MM.1S (cell line): Measurements from ENCODE around the gene TRUB2.

ENCODE experiments used
- DNase-seq: peaks from one replicate; pipeline ENCODE4 v3.0.0-alpha.2; 2015
- H2AFZ ChIP-seq: fragments of 300-600 bp; sonication (generic); 2 replicates; pipeline ENCODE4 v1.6.0; 2016; ENCODE audit warnings: antibody characterized with exemption, low read length
- H3F3A ChIP-seq: fragments of 300-600 bp; sonication (generic); 2 replicates; pipeline ENCODE4 v1.6.1; 2016; ENCODE audit warnings: mild to moderate bottlenecking, antibody characterized with exemption, low read length, moderate library complexity, mixed read lengths; ENCODE audit not compliant: insufficient read depth
- H3K27ac ChIP-seq: fragments of 300-600 bp; sonication (generic); 2 replicates; pipeline ENCODE4 v1.5.1; 2016; ENCODE audit warnings: mild to moderate bottlenecking, low read length
- H3K27me3 ChIP-seq: fragments of 300-600 bp; sonication (generic); replicated peaks from 2 replicates; pipeline ENCODE4 v1.6.0; 2016; ENCODE audit warnings: low read length; ENCODE audit not compliant: insufficient read depth
- H3K36me3 ChIP-seq: fragments of 300-600 bp; sonication (generic); replicated peaks from 2 replicates; pipeline ENCODE4 v1.6.1; 2016; ENCODE audit warnings: mild to moderate bottlenecking, low read length, mixed read lengths; ENCODE audit not compliant: insufficient read depth
- H3K4me1 ChIP-seq: fragments of 300-600 bp; sonication (generic); 2 replicates; pipeline ENCODE4 v1.6.1; 2016; ENCODE audit warnings: low read length, mixed read lengths
- H3K4me2 ChIP-seq: fragments of 300-600 bp; sonication (generic); 2 replicates; pipeline ENCODE4 v1.6.0; 2016; ENCODE audit warnings: low read depth, low read length
- H3K4me3 ChIP-seq: fragments of 300-600 bp; sonication (generic); 2 replicates; pipeline ENCODE4 v1.5.1; 2016; ENCODE audit warnings: low read length, mixed read lengths
- H3K79me2 ChIP-seq: fragments of 300-600 bp; sonication (generic); 2 replicates; pipeline ENCODE4 v1.6.1; 2016; ENCODE audit warnings: mixed run types, low read length, mixed read lengths
- H3K9ac ChIP-seq: fragments of 300-600 bp; sonication (generic); 2 replicates; pipeline ENCODE4 v1.6.1; 2016; ENCODE audit warnings: low read length, mixed read lengths
- H3K9me2 ChIP-seq: fragments of 300-600 bp; sonication (generic); replicated peaks from 2 replicates; pipeline ENCODE4 v1.6.1; 2016; ENCODE audit warnings: mild to moderate bottlenecking, low read length, mixed read lengths; ENCODE audit not compliant: insufficient read depth
- H3K9me3 ChIP-seq: fragments of 300-600 bp; sonication (generic); replicated peaks from 2 replicates; pipeline ENCODE4 v1.6.1; 2016; ENCODE audit warnings: mild to moderate bottlenecking, low read length, mixed read lengths; ENCODE audit not compliant: insufficient read depth
- H4K20me1 ChIP-seq: fragments of 300-600 bp; sonication (generic); 2 replicates; pipeline ENCODE4 v1.6.1; 2016; ENCODE audit warnings: mild to moderate bottlenecking, low read length, moderate library complexity, mixed read lengths; ENCODE audit not compliant: insufficient read depth
- EZH2 ChIP-seq: fragments of 300-600 bp; sonication (generic); optimal IDR thresholded peaks from 2 replicates; pipeline ENCODE3; 2017; ENCODE audit warnings: low read depth, mild to moderate bottlenecking, antibody characterized with exemption, low read length, mixed read lengths
- EZH2phosphoT487 ChIP-seq: fragments of 300-600 bp; sonication (generic); IDR thresholded peaks from 2 replicates; pipeline ENCODE4 v1.6.1; 2018; ENCODE audit warnings: antibody characterized with exemption, low read length
- TF ChIP-seq, protein P1 (sequence below): fragments of 300-600 bp; sonication (generic); IDR thresholded peaks from 2 replicates; pipeline ENCODE4 v1.5.1; 2016; ENCODE audit warnings: antibody characterized with exemption, low read length, mixed read lengths

Gene TRUB2

DNA sequence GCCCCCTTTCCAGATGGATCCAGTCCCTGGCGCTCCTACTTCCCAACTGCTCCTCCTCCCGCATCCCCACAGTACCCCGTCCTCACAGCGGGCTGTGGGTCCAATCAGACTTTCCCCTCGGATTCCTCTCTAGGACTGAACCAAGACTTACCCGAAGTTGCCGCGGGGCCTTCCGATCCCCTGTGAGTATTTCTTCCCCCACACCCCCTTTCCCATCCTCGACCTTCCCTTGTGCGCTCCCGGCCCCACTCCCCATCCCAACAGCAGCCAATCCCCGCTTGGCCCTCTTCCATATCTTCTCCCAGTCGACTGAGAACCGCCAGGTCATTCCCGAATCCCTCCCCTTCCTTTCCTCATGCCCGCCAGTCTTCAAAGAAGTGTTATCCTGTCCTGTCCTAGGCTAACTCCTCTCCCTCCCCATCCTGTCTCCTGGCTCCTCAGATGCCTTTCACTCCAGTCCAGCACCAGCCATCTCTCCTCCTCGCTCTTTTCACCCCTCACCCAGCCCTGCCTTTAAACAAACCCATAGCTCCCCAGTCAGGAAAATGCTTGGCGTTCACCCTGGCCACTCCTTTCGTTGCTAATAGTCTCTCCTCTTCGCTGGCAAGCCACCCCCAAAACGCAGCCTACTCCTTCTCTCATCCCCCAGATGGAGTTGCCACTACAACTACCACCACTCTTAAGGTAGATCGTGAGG, 45.5 kb downstream of the TRUB2 start:
- no peak for TF ChIP-seq EZH2phosphoT487
- no peak for TF ChIP-seq EZH2
- TF ChIP-seq, protein P1, sequence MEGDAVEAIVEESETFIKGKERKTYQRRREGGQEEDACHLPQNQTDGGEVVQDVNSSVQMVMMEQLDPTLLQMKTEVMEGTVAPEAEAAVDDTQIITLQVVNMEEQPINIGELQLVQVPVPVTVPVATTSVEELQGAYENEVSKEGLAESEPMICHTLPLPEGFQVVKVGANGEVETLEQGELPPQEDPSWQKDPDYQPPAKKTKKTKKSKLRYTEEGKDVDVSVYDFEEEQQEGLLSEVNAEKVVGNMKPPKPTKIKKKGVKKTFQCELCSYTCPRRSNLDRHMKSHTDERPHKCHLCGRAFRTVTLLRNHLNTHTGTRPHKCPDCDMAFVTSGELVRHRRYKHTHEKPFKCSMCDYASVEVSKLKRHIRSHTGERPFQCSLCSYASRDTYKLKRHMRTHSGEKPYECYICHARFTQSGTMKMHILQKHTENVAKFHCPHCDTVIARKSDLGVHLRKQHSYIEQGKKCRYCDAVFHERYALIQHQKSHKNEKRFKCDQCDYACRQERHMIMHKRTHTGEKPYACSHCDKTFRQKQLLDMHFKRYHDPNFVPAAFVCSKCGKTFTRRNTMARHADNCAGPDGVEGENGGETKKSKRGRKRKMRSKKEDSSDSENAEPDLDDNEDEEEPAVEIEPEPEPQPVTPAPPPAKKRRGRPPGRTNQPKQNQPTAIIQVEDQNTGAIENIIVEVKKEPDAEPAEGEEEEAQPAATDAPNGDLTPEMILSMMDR: no peak
- H3K4me2 ChIP-seq: peak overlapping the region; percentile 91
- H3K9me2 ChIP-seq: no peaks in the 10 kb centered on the region
- no peaks in the 10 kb centered on the region for H4K20me1 ChIP-seq
- H3K4me1 ChIP-seq: peaks cover 5% of the 10 kb centered on the region; the same call in 1 of the 2 replicates
- H2AFZ ChIP-seq: peak overlapping the region; percentile 83
- peaks cover 25% of the 10 kb centered on the region for H3K79me2 ChIP-seq
- H3K9me3 ChIP-seq: no peaks in the 10 kb centered on the region
- no peaks in the 10 kb centered on the region for H3K36me3 ChIP-seq
- no peaks in the 10 kb centered on the region for H3K27me3 ChIP-seq
- H3K4me3 ChIP-seq: peak overlapping the region; percentile 76
- no peak overlapping the region for H3K27ac ChIP-seq
- peak overlapping the region; percentile 77 for H3K9ac ChIP-seq
- no peak for DNase-seq
- H3F3A ChIP-seq: no peaks in the 10 kb centered on the region; the same call in 1 of the 2 replicates

DNA sequence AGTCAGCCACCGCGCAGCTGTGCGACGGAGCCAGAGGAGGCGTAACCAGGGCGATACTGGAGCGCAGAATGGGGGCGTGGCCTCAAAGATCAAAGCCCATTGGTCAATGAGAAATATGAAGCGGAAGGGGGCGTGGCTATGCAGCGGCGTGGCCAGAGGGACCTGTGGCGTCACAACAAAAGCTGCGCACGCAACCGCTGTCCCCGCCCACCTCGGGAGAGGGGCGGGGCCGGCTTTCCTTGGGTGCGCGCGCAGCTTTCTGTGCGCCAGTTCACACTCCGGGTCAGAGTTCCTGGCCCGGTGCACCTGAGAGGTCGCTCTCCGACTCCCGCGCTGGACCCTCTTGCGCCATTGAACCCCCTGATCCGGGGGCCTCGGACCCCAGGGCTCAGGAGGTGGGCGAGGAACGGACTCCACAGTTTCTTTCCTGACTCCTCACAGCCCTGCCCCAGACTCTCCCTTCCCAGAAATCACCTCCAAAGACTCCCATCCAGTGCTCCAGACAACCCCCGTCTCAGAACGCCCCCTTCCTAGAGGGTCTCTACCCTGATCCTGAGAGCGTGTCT, 46.2 kb downstream of the TRUB2 start, which contains the start of gene SWI5:
SWI5 (plus strand) TSS at position 269 of the 566 bp plus-strand sequence.
- H3K9me3 ChIP-seq: no peaks in the 10 kb centered on the region
- peaks cover 5% of the 10 kb centered on the region; the same call in 1 of the 2 replicates for H3K4me1 ChIP-seq
- no peaks in the 10 kb centered on the region; the same call in 1 of the 2 replicates for H3F3A ChIP-seq
- peak within 1 kb of the TSS; percentile 90 for H2AFZ ChIP-seq
- peak within 1 kb of the TSS; percentile 19; the same call in 1 of the 2 replicates for H3K27ac ChIP-seq
- TF ChIP-seq, protein P1: no peak
- TF ChIP-seq EZH2 (no peak), EZH2phosphoT487 (no peak)
- peaks cover 25% of the 10 kb centered on the region for H3K79me2 ChIP-seq
- no peaks in the 10 kb centered on the region for H3K36me3 ChIP-seq
- no peaks in the 10 kb centered on the region for H3K9me2 ChIP-seq
- H3K4me3 ChIP-seq: peak within 1 kb of the TSS; percentile 93
- peak within 1 kb of the TSS; percentile 91 for H3K4me2 ChIP-seq
- peak; percentile 99 for DNase-seq
- peak within 1 kb of the TSS; percentile 91 for H3K9ac ChIP-seq
- no peaks in the 10 kb centered on the region for H3K27me3 ChIP-seq
- H4K20me1 ChIP-seq: no peaks in the 10 kb centered on the region

DNA sequence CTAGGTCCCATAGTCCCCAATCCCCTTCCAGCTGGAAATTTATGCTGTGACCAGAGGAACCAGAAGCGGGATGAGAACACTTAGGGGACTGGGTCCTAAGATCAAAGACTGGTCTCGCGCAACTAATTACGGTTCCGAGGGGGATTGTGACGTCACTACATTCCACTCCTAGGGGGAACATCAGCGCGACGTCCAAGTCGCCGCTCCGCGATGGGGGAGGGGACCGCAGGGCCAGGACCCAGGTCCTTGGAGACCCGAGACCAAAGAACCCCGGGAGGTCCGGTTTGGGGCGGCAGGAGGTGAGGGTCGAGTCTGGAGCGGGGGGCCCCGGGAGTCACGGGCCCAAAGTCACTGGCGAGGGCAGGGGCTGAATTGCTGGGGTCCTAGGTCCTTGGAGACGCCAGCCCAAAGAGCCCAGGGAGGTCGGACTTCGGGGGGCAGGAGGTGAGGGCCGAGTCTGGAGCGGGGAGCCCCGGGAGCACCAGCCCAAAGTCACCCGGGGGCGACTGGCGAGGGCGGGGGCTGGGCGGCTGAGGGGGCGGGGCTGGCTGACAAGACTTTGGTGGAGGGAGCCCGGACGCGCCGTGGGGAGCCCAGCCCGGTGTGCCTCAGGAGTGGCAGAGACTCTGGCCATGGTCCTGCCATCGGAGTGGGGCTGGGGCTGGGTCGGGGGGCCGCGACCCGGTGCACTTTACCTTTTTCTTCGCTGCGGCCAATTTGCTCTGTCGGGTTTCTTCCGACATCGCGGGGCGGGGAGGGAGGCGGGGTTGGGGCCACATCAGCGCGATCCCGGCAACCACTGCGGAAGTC, 46.8 kb downstream of the TRUB2 start, which contains the start of gene GOLGA2:
GOLGA2 (minus strand) TSS at position 810 of the 810 bp plus-strand sequence; CDS start at position 779, 31 bp downstream.
- Histone ChIP-seq H3K4me2 (peak within 1 kb of the TSS; percentile 91), H3K79me2 (peaks cover 25% of the 10 kb centered on the region), H3K27ac (peak within 1 kb of the TSS; percentile 19; the same call in 1 of the 2 replicates), H3K36me3 (no peaks in the 10 kb centered on the region), H2AFZ (peak within 1 kb of the TSS; percentile 90), H3K9me2 (no peaks in the 10 kb centered on the region), H3K4me3 (peak within 1 kb of the TSS; percentile 93), H3K9me3 (no peaks in the 10 kb centered on the region), H3K27me3 (no peaks in the 10 kb centered on the region), H4K20me1 (no peaks in the 10 kb centered on the region), H3F3A (no peaks in the 10 kb centered on the region; the same call in 1 of the 2 replicates), H3K9ac (peak within 1 kb of the TSS; percentile 91), H3K4me1 (peaks cover 5% of the 10 kb centered on the region; the same call in 1 of the 2 replicates)
- no peak for TF ChIP-seq EZH2
- TF ChIP-seq, protein P1: no peak
- DNase-seq: no peak
